GM18508 (cell line): Measurements from ENCODE around the gene ARSJ.

Experiments used
- ATAC-seq: cut with Tn5 transposase; IDR thresholded peaks from one replicate; pipeline ENCODE4 v1.9.1; 2021; ENCODE audit warnings: moderate number of reproducible peaks; ENCODE audit not compliant: insufficient read depth, unreplicated experiment

ARSJ gene

DNA sequence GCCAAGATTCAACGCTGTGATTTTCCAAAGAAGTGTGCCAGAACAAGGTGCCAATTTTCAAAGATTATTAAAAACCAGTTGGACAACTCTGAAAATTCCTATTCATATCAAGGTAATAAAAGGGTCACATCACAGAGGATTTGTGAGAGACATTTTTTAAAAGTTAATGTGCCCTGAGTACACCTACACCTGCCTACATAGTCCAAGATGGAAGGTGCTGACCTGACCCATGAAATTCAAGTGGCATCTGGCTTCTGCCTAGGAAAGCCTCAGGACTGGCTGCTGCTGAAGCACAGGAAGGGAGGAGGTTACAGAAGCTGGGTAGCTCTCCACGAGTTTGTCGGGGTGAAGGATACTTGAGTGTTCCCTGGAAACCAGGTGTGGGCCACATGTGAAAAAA lies 11.4 kb upstream of the ARSJ start:
- ATAC-seq, result no peak

DNA sequence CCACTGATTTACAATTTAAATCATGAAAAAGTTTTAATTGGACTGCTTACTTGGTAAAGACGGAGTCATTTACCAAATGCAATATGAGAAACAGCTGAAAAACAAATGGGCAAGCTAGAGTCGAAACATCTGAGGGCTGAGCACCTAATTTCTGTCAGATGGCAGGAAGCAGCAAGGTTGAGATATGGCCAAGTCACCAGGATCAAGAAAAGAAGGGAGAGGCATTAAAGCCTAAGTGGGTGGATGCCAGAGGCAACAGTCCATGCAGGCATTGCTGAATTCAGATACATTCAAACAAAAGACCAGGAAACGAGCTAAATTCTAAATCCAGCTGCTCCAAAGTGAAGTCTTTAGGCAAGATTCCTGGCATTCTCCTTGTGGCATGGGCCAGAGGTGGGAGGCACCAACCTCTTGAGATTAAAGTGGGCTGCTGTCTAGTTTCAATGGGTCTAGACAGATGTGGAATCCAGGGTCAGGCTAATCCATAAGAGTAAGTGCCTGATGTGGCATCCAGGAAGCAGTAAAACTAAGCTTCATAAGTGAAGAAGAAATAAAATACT lies 8.0 kb upstream of the ARSJ start:
- no peak for ATAC-seq

DNA sequence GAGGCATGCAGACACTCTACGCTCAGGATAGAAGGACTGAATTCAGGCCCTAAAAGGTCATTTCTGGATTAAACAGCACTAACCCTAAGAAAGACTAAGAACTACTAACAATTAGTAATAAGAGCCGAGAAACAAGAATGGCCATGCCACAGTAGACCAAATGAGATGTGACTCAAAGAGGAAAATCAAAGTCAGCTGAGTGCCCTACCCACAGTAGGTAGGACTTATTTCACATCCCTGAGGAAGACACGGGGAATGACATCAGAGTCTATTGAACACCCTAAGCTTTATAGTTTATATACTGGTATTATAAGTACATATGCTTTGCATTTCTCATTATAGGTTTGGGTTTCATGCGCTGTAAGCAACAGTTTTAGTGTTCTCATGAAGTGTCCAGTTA lies 2.7 kb upstream of the ARSJ start:
- no peak for ATAC-seq

DNA sequence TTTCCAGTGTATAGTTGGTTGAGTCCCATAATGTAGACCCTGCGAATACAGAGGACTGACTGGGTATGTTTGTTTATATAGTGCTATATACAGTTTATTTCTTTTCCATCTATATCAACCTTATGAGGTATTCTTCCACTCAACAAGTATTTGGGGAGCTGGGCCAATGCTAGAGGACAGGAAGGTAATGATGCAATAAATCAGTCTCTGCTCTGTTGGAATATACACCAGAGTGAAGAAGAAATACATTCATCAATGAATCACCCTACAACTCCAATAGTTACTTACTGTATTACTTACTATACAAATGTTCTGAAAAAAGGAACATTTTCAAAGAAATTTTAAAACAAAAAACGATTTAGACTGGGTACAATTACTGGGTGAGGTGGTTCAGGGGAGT lies 2.1 kb upstream of the ARSJ start:
- no peak for ATAC-seq

DNA sequence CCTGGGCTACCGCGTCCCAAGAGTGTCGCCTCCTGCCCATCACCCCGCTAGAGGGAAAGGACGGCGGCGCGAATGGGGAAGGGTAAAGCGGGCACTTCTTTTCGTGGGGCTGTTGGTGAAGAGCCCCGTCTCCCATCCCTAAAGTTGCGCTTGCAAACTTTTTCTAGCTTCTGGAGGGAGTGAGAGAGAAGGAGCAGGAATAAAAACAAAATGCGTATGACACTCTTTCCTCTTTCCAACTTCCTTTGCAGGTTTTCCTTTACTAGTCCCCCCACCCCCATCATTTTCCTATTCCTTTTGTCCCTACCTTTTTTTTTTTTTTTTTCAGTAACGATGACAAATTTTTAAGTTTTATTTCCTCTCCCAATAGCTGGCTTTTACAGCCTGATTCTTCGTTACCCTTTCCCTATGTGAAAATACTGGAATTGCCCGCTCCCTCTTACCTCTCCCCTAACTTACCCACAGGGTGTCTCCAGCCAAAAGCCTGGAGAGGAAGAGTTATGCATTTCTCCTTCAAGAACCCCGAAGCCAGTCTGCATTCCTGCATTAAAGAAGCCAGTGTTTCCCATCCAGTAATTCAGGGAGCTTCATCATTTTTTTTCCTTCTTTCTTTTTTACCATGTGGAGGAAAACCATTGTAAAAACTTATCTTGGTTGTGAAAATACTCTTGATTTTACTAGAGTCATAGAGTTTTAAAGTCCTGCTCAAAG lies 613 bp upstream of the ARSJ start:
- no peak for ATAC-seq

DNA sequence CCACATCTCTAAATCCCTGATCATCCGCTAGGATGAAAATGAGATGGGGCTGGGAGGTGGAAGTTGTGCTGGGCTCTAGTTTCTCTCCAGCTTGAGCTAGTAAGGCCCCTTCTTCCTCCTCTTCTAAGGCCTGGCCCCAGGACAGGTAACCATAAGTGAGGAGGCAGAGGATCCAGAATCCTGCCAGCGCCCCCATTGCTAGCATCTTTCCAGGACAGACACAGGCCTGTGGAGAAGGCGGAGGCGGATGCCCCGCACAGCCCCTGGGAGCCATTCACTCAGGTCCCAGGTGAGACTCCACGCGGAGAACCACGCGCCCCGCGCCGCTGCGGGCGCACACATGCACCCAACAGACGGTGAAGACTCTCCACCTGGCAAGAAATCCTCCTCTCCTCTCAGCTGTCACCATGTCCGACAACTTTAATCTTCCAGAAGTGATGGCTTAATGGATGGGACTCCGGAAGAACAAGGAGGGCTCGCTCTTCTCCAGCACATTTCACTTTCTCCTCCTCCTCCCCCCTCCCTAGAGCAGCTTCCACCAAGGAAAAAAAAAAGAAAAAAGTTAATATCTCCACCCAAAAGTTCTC lies 793 bp downstream of the ARSJ start:
- no peak for ATAC-seq

DNA sequence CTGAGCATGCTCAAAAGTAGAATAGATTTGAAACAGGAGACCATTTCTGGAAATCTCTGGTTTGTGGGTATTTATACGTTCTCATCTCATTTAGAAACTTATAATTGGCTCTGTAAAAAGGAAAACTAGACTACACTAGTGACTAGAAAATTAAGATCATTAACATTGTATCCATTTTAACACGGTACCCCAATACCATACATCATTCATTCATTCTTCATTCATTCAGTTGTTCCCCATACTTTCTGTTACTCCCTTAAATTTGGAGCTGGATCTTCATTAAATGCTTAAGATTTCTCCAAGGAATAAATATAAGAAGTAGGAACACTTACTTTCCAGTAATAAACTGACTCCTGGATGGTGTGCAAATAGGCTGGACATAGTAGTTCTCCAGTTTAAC lies 1.3 kb downstream of the ARSJ start:
- no peak for ATAC-seq

DNA sequence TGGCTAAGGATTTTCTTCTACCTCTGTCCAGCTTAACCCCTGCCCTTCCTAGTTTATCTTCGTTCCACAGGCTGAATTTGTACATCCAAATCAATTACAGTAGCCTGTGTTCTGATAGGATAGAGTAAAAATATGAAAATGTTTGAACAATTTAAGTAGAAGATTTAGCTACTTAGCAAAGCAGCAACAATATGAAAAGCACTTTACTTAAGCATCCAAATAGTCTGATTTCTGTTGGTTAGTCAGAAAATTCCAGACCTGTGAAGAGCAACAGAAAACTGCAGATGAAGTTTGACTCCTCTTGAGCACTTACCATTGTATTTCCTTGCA lies 2.0 kb downstream of the ARSJ start:
- no peak for ATAC-seq

DNA sequence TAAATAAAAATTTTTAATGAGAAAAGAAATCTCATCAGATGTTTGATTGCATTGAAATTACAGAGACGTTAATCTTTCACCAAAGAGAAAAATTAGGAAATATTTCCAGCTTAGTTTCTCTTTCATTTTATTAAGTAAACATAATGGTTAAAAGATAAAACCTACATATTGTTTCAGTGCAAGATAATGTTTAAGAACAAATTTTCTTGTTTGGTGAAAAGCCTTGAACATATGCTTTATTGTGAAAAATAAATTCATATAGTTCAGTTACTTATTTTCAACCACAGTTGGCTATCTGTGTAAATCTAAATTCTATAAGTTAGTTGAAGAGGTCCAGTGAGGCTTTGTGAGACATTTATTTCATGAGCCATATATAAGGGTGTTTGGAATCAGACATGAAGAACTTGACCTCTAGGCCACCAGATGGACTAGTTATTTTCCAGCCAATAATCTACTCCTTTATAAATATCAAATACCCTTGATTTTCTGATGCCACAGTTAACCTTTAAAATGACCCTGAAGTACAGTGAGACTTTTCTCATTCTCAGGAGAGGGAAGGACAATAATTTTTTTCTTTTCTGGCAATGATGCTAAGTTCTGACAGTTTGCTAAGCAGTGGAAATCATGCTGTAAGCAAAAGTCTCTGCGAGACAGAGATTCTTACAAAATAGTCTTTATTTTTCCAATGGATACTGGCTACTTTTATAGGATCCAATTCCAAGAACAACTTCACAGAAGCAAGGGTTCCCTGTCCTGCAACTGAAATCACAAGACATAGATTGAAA lies 2.5 kb downstream of the ARSJ start:
- no peak for ATAC-seq

DNA sequence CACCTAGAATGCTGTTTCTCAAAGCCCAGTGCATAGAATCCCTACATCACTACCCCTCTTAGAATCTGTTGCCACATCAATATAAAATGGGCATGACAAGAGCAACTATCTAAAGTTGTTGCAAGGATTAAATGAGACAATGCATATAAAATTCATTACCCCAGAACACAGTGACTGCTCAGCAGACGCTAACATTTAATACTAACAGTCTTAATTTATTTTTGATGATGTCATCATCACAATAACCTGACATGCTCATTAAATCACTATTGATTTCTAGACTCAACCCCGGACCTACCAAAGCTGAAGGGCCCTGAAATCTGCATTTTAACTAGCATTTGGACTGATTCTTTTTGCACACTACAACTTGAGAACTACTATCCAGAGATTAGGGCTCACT lies 3.9 kb downstream of the ARSJ start:
- ATAC-seq, result no peak

DNA sequence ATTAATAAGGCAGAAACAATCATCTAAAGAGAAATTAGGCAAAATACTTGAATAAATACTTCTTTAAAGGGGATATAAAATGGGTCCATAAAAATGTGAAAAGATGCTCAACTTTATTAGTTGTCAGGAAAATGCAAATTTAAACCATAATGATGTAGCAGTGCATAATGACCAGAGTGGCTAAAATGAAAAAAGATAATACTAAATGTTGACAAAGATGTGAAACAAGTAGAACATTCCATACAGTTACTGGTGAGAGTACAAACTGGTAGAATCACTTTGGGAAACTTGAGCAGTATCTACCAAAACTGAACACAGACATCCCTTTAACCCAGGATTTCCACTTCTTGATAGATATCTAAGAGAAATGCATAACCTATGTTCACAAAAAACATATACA lies 5.0 kb downstream of the ARSJ start:
- ATAC-seq, result no peak

DNA sequence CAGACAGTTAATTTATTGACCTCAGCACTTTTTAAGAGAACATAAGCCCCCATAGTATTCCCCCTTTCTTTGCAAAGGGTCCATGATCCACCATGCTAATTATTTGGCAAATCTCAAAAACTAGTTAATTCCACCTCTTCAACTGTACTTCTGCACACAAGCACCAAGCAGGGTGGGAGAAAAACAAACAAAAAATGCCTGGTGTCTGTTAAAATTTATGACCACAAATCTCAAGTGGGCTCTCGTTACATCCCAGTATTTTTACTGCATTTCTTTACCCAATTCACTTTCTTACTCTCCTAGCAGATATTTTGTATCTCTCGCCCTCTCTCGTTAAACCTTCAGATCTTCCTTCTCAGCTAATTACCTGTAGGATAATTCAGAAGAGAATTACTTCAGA lies 6.1 kb downstream of the ARSJ start:
- no peak for ATAC-seq

DNA sequence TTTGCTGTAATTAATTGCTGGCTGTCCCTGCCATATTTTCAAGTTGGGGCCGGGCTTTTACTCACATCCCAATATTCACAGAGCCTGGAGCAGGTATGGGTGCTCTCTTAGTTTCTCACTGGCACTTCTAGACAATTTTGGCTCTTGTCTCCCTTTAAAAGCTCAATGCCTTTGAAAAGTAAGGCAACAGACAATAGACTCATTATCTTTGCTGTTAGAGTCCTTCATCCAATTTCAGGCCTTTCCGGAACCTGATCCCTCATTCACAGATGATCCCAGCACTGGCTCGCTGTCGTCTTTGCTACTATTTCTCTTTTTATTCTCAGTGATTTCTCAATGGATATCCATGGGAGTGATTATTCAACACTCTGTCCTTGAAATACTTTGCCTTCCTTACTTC lies 6.7 kb downstream of the ARSJ start:
- ATAC-seq, result no peak

DNA sequence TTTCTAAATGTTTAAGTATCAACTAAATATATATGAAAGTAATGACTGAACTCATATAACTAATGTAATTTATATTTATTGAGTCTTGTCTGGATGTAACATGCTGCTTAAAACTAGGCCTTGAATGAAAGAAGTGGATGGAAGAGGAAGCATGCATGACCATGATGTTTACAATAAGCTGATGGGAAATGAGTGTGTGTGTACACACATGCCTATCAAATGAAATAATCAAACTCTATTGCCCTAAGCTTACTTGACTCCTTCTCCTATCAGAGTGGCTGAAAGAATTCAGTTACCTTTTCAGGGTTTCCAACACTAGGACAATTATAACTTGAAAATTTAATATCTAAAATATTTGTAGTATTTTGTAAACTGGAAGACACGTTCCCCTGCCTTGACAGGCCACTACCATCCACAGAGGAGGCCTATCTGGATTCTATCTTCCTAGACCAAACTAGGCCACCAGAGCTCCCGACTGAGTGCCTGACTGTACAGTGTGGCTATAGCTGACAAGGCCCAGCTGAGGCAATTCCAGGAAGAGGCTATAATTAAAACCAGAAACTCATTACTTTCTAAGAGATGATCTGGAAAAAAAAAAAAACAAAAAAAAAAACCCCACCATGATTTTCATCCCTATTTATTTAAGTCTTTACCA lies 7.6 kb downstream of the ARSJ start:
- ATAC-seq, result no peak

DNA sequence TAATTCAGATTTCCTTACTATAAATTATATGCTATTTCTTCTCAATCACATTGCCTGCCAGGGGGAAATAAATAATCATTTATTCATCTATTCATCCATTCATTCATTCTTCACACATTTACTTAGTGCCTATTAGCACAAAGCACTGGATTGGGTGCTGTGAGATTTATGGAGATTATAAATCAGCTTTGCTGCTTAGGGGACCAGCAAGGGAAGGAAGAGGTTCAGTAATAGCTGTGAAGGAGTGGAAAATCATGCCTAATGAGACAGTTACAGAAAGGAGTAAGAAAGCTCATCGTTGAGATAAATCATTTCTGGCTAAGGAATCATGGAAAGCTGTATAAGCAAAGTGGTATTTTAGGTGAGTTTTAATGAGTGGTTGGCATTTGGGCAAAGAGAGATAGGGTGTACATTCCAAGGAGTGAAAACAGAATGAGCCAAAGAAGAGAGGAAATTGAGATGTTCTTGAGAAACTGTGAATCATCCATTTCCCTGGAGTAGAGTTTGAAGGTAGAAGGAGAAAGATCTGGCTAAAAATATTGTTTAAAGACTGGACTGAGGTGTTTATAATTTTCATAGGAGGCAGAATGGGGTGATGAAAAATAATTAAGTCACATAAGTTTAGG lies 9.6 kb downstream of the ARSJ start:
- no peak for ATAC-seq

DNA sequence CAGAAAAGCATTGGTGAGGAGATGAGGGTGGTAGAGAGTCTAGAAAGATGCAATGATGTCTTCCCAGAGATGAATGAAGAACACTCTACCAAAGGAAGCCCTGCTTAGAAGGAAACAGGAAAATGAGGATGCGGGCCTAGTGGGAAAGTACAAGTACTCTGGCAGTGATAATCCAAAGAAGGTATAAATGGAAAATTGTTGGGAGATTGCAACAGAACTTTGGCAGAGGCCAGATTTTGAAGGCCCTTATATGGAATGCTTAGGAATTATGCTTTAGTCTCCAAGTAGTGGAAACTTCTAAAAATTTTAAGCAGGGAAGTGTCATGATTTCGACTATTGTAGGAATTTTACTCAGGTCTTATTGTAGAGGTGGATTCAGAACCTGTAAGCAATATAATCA lies 11.0 kb downstream of the ARSJ start:
- no peak for ATAC-seq

DNA sequence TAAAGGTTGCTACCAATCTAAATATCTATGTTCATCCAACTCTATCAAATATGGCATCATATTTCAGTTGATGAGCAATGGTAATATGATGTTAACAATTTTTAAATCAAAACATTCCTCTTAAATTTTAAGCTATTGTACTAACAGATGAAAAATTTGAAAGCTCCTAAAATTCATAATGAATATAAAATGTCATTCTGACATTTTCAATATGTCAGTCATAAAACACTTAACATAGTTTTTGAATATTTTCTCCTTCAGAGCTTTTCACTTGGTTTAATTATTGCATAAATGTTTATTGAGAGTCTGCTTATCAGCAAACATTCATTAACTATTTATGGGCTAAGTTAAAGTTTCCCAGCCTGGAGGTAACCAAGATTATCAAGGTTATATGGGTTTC lies 11.8 kb downstream of the ARSJ start:
- ATAC-seq, result no peak

DNA sequence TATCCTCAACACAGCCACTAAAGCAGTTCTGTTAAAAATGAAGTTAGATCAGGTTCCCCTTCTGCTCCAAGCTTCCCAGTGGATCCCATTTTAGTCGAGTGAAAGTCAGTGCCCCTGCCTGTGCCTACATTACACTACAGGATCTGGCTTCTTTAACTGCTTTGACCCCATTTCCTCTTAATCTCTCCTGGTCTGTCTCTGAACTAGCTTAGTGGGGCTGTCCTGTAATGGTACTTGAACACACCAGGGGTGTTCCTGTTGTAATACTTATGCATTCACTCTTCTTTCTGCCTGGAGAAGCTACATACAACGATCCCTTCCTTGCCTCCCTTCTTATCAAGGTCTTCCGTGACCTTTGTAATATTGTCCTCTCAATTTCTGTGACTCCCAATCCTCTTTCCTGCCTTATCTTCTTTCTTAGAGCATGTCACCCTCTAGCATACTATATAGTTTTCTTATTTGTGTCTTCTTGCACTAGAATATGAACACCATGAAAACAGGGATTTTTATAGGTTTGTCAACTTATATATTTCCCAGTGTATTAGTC lies 16.7 kb downstream of the ARSJ start:
- no peak for ATAC-seq

DNA sequence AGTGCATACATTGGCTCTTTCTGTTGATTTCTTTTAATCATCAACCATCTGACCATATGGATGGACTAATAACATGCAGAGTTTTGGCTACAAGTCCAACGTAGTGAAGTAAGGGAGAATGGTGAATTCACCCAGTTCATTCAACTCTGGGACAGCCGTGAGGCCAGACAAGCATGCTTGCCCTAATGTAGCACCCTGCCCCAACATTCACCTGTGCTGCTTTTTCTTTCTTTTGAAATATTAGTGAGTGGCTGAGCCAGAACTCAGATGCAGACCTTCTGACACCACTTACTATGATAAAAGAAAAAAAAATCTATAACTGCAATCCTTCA lies 17.5 kb downstream of the ARSJ start:
- ATAC-seq, result no peak

DNA sequence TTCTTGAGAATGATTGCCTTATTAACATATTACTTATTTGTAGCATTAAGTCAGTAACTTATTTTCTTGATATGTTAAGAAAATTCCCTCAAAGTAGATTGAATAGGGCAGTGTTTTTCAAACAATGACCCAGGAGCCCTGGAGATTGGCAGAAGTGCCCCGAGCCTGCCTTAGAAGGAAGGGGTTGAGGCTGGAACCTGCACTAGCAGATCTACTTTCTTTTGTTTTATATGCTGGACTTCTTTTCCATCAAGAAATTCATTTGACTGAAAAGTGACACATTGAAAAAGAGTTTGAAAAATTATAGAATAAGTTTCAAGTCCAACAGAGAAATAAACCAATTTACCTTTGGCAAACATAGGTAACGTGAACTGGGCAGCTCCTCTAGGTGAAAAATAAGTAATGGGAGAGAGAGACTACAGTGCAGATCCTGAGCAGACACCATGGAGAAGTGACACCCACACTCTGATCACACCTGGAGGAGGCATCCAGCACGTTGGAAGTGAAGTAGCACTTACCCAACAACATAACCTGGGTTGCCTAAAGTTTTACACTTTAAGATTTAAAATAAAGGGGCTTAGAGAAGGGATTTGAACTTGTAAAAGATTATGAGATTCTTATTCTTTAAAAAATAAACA lies 18.6 kb downstream of the ARSJ start:
- ATAC-seq, result no peak
